SH-SY5Y (cell line): ENCODE measurements around the gene GTSE1.

Source experiments
- GATA2 ChIP-seq: IDR thresholded peaks from 2 replicates; pipeline ENCODE4 v1.6.1; 2011; ENCODE audit warnings: mild to moderate bottlenecking, low read depth, low read length
- GATA3 ChIP-seq: IDR thresholded peaks from 2 replicates; pipeline ENCODE4 v1.6.1; 2011; ENCODE audit warnings: low read depth, mild to moderate bottlenecking, low read length, moderate library complexity

DNA sequence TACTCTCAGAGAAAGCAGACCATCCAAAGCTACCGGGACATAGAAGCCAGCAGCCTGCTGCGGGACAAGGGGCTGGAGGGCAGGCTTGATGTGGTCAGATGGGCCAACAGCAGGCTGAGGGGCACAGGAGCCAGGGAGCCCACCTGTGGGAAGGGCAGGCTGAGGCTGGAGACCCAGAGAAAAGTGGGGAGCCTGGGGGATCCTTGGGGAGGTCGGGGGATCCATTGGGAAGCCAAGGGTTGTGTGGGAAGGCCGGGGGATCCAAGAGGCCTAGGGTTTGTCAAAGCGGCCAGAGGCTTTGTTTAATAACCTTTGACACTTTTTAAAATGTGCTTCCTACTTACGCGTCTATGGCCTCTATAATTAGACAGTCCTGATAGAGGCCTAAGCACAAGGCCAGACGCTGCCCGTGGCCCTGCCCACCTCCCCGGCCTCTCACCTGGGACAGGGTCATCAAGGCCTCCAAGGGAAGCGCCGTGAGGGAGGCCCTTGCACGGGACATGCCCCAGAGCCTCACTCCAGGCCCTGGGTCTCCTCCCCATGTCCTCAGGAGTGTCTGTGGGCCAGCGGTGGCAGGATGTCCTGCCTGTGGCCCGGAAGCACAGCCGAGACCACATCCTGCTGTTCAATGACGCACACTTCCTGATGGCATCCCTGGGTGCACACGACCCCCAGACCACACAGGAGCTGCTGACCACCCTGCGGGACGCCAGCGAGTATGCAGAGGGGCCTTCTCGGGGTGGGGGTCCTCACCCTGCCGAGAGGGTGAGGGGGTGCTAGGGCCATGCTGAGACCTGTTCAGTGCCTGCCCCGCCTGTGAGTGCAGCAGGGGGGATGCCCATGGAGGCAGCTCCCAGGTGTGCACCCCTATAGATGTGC lies 8.6 kb upstream of the GTSE1 start:
- TF ChIP-seq GATA2, result no peak
- TF ChIP-seq GATA3, result no peak
